Measurements from ENCODE around the gene PMS1. TPM values are rescaled to one million over a fixed set of nuclear protein-coding genes. Genes with fewer than 3 reads are reported as not detected.
"Not testable (repeated sequence)": the region's sequence is repeated elsewhere in the genome, so short reads cannot be mapped to it uniquely, and the experiment has no call there.

The PMS1 gene
- total RNA-seq (2014; rRNA removed; shearing (Covaris generic); ENCODE audit: low replicate concordance) = 29.7 and 41.9 TPM in 2 replicates

DNA sequence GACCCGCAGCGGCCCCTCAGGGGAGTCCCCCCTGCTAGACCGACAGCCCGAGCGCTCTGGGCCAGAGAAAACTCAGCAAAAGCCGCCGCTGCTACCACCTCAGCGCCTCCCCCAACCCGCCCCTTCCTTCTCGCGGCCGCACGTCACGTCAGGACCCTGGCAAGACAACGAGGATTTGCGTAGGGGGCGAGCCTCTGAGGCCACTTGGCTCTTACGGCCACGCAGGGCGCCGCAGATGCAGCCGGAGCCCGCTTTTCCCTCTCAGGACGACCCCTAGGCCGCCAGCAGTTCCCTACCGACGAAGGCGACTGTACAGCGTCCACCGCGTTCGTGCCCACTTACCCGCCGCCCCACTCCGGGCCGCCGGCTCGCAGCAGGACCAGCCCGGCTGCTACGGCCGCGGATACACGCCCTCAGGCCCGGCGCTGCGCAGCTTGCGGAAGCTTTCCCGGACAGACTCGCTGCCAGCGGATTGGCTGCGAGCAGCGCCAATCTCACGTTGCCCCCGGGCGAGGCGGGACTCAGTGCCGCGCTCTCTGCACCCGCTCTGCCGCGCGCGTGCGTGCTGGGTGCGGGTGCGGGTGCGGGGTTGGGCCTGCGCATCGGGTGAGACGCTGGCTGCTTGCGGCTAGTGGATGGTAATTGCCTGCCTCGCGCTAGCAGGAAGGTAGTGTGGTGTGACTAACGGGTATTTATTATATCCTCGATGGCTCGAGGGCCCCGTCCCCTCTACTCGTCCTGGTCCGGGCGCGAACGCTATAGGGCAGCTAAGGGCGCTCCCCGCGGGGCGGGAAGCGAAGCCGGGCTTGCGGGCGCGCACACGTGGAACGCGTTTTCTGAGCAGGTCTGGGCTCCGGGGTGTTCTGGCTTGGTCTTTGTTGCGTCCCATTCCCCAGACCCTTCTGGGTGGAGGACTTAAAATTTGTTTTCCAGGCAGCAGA is at the start of gene PMS1, which contains the start of gene ORMDL1:
Gene PMS1 (plus strand): TSS at position 524 of the 941 bp plus-strand sequence. CDS start 7,360 bp downstream, outside the sequence.
Gene ORMDL1 (minus strand): TSS at position 413 of the 941 bp plus-strand sequence. CDS start 1,744 bp downstream, outside the sequence.
- peaks cover 95% of the 10 kb centered on the region for H3K79me2 ChIP-seq (ENCODE audit: low read length)
- peak; percentile 98 for DNase-seq
- H3K4me1 ChIP-seq (ENCODE audit: low read length) = peaks cover 25% of the 10 kb centered on the region

DNA sequence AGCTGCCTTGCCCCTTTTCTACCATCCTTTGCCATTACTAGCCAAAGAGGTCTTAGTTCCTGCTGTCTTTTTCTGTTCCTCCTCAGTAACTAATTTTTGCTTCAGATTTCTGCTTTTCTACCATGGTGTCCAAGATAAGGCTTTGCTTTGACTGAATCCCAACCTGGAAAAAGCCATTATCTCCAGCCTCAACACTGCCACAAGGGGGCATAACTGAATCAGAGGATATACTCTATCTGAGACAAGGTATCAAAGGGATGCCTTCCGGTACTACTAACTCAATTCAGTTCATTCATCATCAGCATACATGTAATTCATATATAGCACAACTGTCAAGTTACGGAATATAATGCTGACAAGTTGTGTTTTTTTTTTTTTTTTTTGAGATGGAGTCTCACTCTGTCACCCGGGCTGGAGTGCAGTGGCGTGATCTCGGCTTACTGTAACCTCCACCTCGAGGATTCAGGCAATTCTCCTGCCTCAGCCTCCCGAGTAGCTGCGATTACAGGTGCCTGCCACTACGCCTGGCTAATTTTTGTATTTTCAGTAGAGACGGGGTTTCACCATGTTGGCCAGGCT is 33.1 kb upstream of the PMS1 start:
- Histone ChIP-seq H3K36me3 (ENCODE audit: insufficient read depth, low read length) (peaks cover 10% of the 10 kb centered on the region; the same call in 1 of the 2 replicates), H4K20me1 (ENCODE audit: insufficient read depth, low read depth, low read length) (no peaks in the 10 kb centered on the region), H3K4me1 (ENCODE audit: low read length) (no peaks in the 10 kb centered on the region), H3K27ac (ENCODE audit: low read length) (no peak overlapping the region), H3K4me2 (ENCODE audit: low read depth, low read length, poor library complexity, severe bottlenecking) (no peak overlapping the region), H3K79me2 (ENCODE audit: low read length) (no peaks in the 10 kb centered on the region), H3K27me3 (ENCODE audit: low read length) (no peaks in the 10 kb centered on the region), H3K4me3 (ENCODE audit: low read length) (no peak overlapping the region), H3K9me2 (replicated peaks; ENCODE audit: insufficient read depth, low read length) (no peaks in the 10 kb centered on the region; the same call in 1 of the 2 replicates), H3K9me3 (ENCODE audit: low read length) (no peaks in the 10 kb centered on the region), H2AFZ (ENCODE audit: low read length) (no peak overlapping the region), H3K9ac (ENCODE audit: low read length) (no peak overlapping the region)
- DNase-seq = peak; percentile 78

More for the DNA sequence above, at the start of gene PMS1, which contains the start of gene ORMDL1:
- Histone ChIP-seq H3K27ac (ENCODE audit: low read length) (peak within 1 kb of the TSS; percentile 74), H2AFZ (ENCODE audit: low read length) (peak within 1 kb of the TSS; percentile 6; the same call in 1 of the 2 replicates), H3K9me2 (replicated peaks; ENCODE audit: insufficient read depth, low read length) (no peaks in the 10 kb centered on the region), H3K27me3 (ENCODE audit: low read length) (no peaks in the 10 kb centered on the region), H3K9me3 (ENCODE audit: low read length) (no peaks in the 10 kb centered on the region), H3K36me3 (ENCODE audit: insufficient read depth, low read length) (peaks cover 47% of the 10 kb centered on the region), H3K4me3 (ENCODE audit: low read length) (peak within 1 kb of the TSS; percentile 80), H3K9ac (ENCODE audit: low read length) (peak within 1 kb of the TSS; percentile 84), H3K4me2 (ENCODE audit: low read depth, low read length, poor library complexity, severe bottlenecking) (peak within 1 kb of the TSS; percentile 80), H4K20me1 (ENCODE audit: insufficient read depth, low read depth, low read length) (no peaks in the 10 kb centered on the region)

DNA sequence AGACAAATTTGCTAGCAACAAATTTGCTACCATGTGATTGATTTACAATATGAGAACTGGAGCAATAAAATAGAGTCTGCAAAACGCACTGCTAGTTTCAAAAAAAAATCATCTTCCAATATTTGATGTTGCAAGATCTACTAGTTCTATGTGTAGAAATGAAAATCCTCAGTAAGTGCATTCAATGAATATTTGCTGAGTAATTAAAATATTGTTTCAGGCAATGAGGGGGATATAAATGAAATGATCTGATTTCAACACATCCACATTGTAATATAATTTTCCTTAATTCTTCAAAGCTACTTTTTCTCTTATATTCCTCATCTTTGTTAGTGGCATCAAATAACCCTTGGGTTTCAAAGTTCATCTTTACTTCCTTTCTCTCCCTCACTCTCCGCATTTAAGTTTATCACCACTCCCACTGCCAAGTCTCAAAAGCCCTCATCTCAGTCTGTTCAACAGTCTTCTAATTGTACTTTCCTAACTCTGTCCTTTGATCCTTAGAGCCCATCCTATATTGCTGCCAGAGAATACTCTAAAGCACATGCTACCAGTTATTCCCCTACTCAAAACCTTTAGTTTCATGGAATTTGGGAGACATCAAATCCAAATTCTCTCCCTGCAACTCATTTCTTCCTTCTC is 27.8 kb upstream of the PMS1 start:
- H3K4me3 ChIP-seq (ENCODE audit: low read length) = no peak overlapping the region
- no peaks in the 10 kb centered on the region for H3K27me3 ChIP-seq (ENCODE audit: low read length)

DNA sequence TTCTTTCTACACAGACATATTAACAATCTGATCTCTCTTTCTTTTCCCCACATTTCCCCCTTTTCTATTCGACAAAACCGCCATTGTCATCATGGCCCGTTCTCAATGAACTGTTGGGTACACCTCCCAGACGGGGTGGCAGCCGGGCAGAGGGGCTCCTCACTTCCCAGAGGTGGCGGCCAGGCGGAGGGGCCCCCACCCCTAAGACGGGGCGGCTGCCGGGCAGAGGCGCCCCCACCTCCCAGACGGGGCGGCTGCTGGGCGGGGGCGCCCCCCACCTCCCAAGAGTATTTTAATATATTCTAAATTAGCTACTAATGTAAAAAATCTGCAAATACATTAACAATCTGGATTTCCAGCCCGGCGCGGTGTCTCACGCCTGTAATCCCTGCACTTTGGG is 24.1 kb upstream of the PMS1 start:
- H3K9me3 ChIP-seq (ENCODE audit: low read length); H3K9ac ChIP-seq (ENCODE audit: low read length); H3K27ac ChIP-seq (ENCODE audit: low read length); H4K20me1 ChIP-seq (ENCODE audit: insufficient read depth, low read depth, low read length); H3K27me3 ChIP-seq (ENCODE audit: low read length); H3K9me2 ChIP-seq (replicated peaks; ENCODE audit: insufficient read depth, low read length); H3K36me3 ChIP-seq (ENCODE audit: insufficient read depth, low read length); DNase-seq; H3K4me2 ChIP-seq (ENCODE audit: low read depth, low read length, poor library complexity, severe bottlenecking); H2AFZ ChIP-seq (ENCODE audit: low read length); H3K4me3 ChIP-seq (ENCODE audit: low read length): not testable (repeated sequence)
- peaks cover 16% of the 10 kb centered on the region for H3K79me2 ChIP-seq (ENCODE audit: low read length)
- peaks cover 20% of the 10 kb centered on the region for H3K4me1 ChIP-seq (ENCODE audit: low read length)

More for the DNA sequence above, 27.8 kb upstream of the PMS1 start:
- peaks cover 5% of the 10 kb centered on the region for H3K79me2 ChIP-seq (ENCODE audit: low read length)
- H3K9me2 ChIP-seq (replicated peaks; ENCODE audit: insufficient read depth, low read length) = no peaks in the 10 kb centered on the region
- DNase-seq = no peak
- H3K9me3 ChIP-seq (ENCODE audit: low read length) = no peaks in the 10 kb centered on the region
- no peak overlapping the region for H2AFZ ChIP-seq (ENCODE audit: low read length)
- peaks cover 7% of the 10 kb centered on the region; the same call in 1 of the 2 replicates for H3K36me3 ChIP-seq (ENCODE audit: insufficient read depth, low read length)
- H3K9ac ChIP-seq (ENCODE audit: low read length) = no peak overlapping the region
- H3K4me1 ChIP-seq (ENCODE audit: low read length) = peaks cover 5% of the 10 kb centered on the region
- H3K27ac ChIP-seq (ENCODE audit: low read length) = no peak overlapping the region
- H3K4me2 ChIP-seq (ENCODE audit: low read depth, low read length, poor library complexity, severe bottlenecking) = no peak overlapping the region
- H4K20me1 ChIP-seq (ENCODE audit: insufficient read depth, low read depth, low read length) = no peaks in the 10 kb centered on the region

DNA sequence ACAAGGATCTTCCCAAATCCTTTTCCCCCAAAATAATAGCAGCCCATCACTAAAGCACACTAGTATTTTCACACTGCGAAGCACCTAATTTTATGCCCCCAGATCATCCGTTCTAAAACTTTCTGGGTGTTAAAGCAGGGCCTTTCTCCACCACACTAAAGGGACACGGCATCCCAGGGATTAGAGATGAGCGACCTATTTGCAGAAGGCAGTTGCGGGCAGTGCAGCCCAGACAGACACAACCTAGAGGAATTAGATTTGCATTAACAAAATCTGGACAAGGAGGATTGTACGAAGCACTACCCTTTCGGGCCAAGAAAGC is 22.1 kb upstream of the PMS1 start:
- H4K20me1 ChIP-seq (ENCODE audit: insufficient read depth, low read depth, low read length) = no peaks in the 10 kb centered on the region
- no peak for DNase-seq
- H3K9me3 ChIP-seq (ENCODE audit: low read length) = no peaks in the 10 kb centered on the region
- H3K9ac ChIP-seq (ENCODE audit: low read length) = peak overlapping the region; percentile 97
- peak overlapping the region; percentile 97 for H3K4me3 ChIP-seq (ENCODE audit: low read length)
- peak overlapping the region; percentile 65; the same call in 1 of the 2 replicates for H2AFZ ChIP-seq (ENCODE audit: low read length)
- peaks cover 20% of the 10 kb centered on the region for H3K4me1 ChIP-seq (ENCODE audit: low read length)
- H3K27me3 ChIP-seq (ENCODE audit: low read length) = no peaks in the 10 kb centered on the region
- H3K4me2 ChIP-seq (ENCODE audit: low read depth, low read length, poor library complexity, severe bottlenecking) = peak overlapping the region; percentile 100
- peak overlapping the region; percentile 97 for H3K27ac ChIP-seq (ENCODE audit: low read length)
- H3K36me3 ChIP-seq (ENCODE audit: insufficient read depth, low read length) = peaks cover 12% of the 10 kb centered on the region; the same call in 1 of the 2 replicates
- H3K9me2 ChIP-seq (replicated peaks; ENCODE audit: insufficient read depth, low read length) = no peaks in the 10 kb centered on the region
- H3K79me2 ChIP-seq (ENCODE audit: low read length) = peaks cover 16% of the 10 kb centered on the region

DNA sequence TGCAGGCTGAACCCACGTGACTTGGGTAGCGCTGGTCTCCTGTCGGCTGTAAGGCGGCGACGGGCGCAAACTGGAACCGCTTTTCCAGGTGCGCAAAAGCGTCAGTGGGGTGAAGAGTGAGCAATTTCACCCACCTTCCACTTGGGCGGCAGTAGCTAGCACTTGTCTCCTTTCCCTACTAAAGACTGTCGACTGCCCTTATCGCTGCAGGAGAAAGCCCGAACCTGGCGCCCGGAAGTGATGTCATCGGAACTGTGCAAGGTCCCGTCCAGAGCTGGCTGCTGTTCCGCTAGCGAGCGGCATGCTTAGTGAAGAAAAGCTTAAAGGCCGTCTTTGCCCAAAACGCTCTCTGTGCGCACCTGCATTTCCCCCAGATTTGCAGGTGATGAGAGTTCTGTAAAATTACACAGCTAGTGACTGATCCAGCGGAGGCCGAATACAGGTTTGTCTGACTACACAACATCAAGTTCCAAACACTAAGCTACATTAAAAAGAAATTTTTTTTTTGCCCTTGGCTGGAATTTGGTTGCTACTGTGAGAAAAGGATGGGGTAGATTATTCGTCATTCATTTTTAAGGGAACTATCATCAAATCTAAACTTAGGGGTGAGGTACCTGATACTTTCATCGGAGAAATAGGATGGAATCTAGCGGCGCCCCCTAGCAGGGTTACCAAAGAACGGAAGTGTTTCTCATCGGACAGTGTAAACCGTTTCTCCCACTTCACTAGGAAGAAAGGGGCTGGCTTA is 21.5 kb upstream of the PMS1 start, which contains the start of gene OSGEPL1:
Gene OSGEPL1 (minus strand): TSS at position 242 of the 748 bp plus-strand sequence. CDS start 1,152 bp downstream, outside the sequence.
- Histone ChIP-seq H3K9ac (ENCODE audit: low read length) (peak within 1 kb of the TSS; percentile 97), H3K79me2 (ENCODE audit: low read length) (peaks cover 16% of the 10 kb centered on the region), H3K36me3 (ENCODE audit: insufficient read depth, low read length) (peaks cover 13% of the 10 kb centered on the region; the same call in 1 of the 2 replicates), H3K4me1 (ENCODE audit: low read length) (peaks cover 20% of the 10 kb centered on the region), H2AFZ (ENCODE audit: low read length) (peak within 1 kb of the TSS; percentile 65), H3K9me2 (replicated peaks; ENCODE audit: insufficient read depth, low read length) (no peaks in the 10 kb centered on the region), H3K27me3 (ENCODE audit: low read length) (no peaks in the 10 kb centered on the region), H3K4me2 (ENCODE audit: low read depth, low read length, poor library complexity, severe bottlenecking) (peak within 1 kb of the TSS; percentile 100), H3K27ac (ENCODE audit: low read length) (peak within 1 kb of the TSS; percentile 97), H4K20me1 (ENCODE audit: insufficient read depth, low read depth, low read length) (no peaks in the 10 kb centered on the region), H3K9me3 (ENCODE audit: low read length) (no peaks in the 10 kb centered on the region), H3K4me3 (ENCODE audit: low read length) (peak within 1 kb of the TSS; percentile 97)
- peak; percentile 98 for DNase-seq

DNA sequence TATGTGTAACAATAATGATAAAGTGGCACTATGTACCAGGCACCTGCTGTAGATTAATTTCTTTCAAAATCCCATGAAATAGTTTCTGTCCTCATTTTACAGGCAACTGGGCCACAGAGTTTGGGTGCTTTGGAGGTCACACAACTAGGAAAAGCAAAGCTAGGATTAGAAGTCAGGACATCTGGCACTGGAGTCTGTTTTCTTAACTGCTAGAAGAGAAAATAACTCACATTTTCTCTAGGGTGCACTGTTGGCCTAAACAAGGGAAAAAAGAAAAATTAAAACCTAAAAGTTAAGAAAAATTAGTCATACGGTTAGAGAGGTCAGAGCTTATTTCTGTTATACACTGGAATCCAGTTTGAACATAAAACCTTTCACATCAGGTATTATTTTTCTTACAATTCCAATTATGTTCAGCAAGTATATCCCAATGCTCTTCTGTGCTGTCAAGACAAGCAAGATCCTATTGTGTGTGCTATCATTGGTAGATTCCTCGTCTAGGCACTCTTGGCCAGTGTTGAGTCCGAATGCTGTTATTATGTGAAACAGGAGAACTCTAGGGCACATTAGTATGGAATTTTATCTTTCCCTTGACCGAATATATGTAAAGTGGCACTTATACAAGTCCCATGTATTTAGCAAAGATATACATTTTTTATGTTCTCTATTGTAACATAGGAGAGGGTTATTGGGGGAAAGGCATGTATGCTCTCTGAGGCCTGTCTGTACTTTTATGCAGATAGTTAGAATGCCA is 20.2 kb upstream of the PMS1 start:
- peak overlapping the region; percentile 97 for H3K4me3 ChIP-seq (ENCODE audit: low read length)
- H4K20me1 ChIP-seq (ENCODE audit: insufficient read depth, low read depth, low read length) = no peaks in the 10 kb centered on the region
- H3K27me3 ChIP-seq (ENCODE audit: low read length) = no peaks in the 10 kb centered on the region
- no peak overlapping the region for H2AFZ ChIP-seq (ENCODE audit: low read length)
- peak overlapping the region; percentile 97 for H3K27ac ChIP-seq (ENCODE audit: low read length)
- H3K4me2 ChIP-seq (ENCODE audit: low read depth, low read length, poor library complexity, severe bottlenecking) = peak overlapping the region; percentile 100
- peaks cover 20% of the 10 kb centered on the region for H3K4me1 ChIP-seq (ENCODE audit: low read length)
- H3K79me2 ChIP-seq (ENCODE audit: low read length) = peaks cover 18% of the 10 kb centered on the region
- no peaks in the 10 kb centered on the region for H3K9me3 ChIP-seq (ENCODE audit: low read length)
- no peaks in the 10 kb centered on the region for H3K9me2 ChIP-seq (replicated peaks; ENCODE audit: insufficient read depth, low read length)
- peak overlapping the region; percentile 97 for H3K9ac ChIP-seq (ENCODE audit: low read length)
- H3K36me3 ChIP-seq (ENCODE audit: insufficient read depth, low read length) = peaks cover 20% of the 10 kb centered on the region; the same call in 1 of the 2 replicates
- DNase-seq = no peak

Measured in Karpas-422 (cell line).